Measurements from ENCODE around the gene IFT52.

The IFT52 gene

DNA sequence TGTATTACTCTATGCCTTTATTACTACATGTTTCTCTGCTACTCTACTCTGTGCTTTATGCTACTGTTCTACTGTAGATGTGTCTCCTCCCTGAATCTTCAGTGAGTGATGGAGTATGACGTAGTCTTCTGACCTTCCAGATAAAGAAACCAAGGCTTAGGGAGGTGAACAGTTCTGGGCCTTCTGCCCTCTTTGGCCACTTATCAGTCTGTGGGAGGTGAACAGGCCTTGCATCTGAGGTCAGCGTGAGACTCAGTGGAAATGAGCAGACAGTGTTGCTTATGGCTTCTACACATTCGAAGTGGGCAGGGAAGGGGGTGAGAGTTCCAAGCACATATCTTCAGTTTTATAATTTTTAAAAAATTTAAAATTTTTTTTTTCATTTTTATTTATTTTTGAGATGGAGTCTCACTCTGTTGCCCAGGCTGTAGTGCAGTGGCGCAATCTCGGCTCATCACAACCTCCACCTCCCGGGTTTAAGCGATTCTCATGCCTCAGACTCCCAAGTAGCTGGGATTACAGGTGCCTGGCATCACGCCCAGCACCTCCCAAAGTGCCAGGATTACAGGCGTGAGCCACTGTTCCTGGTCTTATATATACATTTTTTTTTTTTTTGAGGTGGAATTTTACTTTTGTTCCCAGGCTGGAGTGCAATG lies 100.3 kb downstream of the IFT52 start:
- DNase-seq (ENCODE audit: low read depth): no peak

DNA sequence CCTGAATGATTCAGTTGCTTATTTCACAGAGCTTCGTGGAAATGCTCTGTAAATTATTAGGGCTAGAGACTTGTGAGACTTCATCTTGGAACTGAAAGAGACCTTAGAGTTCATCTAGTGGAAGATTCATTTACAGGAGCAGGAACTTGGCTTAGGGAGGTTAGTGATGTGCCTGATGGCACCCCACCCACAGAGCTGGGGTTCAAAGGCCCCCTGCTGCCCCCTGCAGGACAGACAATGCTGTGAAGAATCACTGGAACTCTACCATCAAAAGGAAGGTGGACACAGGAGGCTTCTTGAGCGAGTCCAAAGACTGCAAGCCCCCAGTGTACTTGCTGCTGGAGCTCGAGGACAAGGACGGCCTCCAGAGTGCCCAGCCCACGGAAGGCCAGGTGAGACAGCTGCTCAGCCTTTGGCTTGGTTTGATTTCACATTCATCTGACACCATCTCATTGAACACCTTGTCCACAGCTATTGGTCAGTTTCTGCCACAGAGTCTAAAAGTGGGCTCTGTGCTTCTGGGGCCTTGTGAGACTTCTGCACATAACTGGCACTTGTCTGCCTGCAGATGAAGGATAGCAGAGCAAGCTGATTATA lies 101.3 kb downstream of the IFT52 start:
- DNase-seq (ENCODE audit: low read depth): peak; percentile 16

DNA sequence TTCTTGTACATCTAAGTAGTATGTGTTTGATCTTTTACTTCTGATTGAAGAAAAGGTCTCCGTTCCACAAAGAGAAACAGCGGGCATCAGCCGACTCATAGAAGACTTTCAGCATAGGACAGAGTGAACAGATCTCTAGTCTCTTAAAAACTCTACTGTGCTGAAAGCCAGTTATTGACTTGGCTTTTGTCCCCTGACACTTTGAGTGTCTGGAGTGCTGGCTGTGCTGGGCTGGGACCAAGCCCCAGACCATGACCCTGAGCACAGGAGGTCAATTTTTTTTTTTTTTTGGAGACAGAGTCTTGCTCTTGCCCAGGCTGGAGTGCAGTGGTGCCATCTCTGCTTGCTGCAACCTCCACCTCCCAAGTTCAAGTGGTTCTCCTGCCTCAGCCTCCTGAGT lies 104.0 kb downstream of the IFT52 start:
- DNase-seq (ENCODE audit: low read depth): no peak

DNA sequence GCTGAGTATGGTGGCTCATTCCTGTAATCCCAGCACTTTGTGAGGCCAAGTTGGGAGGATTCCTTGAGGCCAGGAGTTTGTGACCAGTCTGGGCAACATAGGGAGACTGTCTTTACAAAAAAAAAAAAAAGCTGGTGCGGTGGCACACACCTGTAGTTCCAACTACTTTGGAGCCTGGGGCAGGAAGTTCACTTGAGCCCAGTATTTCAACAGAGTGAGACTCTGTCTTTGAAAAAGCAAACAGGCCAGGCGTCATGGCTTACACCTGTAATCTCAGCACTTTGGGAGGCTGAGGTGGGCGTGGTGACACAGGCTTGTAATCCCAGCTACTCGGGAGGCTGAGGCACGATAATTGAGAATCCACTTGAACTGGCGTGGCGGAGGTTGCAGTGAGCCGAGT lies 104.8 kb downstream of the IFT52 start:
- DNase-seq (ENCODE audit: low read depth): no peak
